HepG2 (cell line): ENCODE data around the gene ABHD17A. TPM values are rescaled to one million over a fixed set of nuclear protein-coding genes. Genes with fewer than 3 reads are reported as not detected.

ENCODE experiments used
- AGO2 ChIP-seq: fragments of 200-400 bp; formaldehyde crosslinking; optimal IDR thresholded peaks from 2 replicates; pipeline ENCODE3; 2017; ENCODE audit warnings: mild to moderate bottlenecking, low read depth, low read length, moderate library complexity
- ATRX ChIP-seq: sonication (generic); formaldehyde crosslinking; IDR thresholded peaks from 2 replicates; pipeline ENCODE4 v1.4.0; 2020; ENCODE audit warnings: missing genetic modification reagents, borderline replicate concordance
- CENPBD1 ChIP-seq: sonication (generic); formaldehyde crosslinking; IDR thresholded peaks from 2 replicates; pipeline ENCODE4 v1.8.0; 2022; ENCODE audit warnings: missing genetic modification reagents, low read depth, mild to moderate bottlenecking, borderline replicate concordance
- HES4 ChIP-seq: sonication (generic); formaldehyde crosslinking; IDR thresholded peaks from 2 replicates; pipeline ENCODE4 v1.9.0; 2021; ENCODE audit warnings: mild to moderate bottlenecking, missing genetic modification reagents, borderline replicate concordance
- MTF1 ChIP-seq: sonication (generic); formaldehyde crosslinking; IDR thresholded peaks from 2 replicates; pipeline ENCODE4 v1.5.0; 2020; ENCODE audit warnings: missing genetic modification reagents
- NFAT5 ChIP-seq: sonication (generic); formaldehyde crosslinking; IDR thresholded peaks from 2 replicates; pipeline ENCODE4 v1.4.0; 2020; ENCODE audit warnings: missing genetic modification reagents
- NFIC ChIP-seq: IDR thresholded peaks from 2 replicates; pipeline ENCODE4 v1.6.1; 2012; ENCODE audit warnings: mild to moderate bottlenecking, low read length, inconsistent platforms
- PITX1 ChIP-seq: sonication (generic); formaldehyde crosslinking; IDR thresholded peaks from 2 replicates; pipeline ENCODE4 v1.5.1; 2020; ENCODE audit warnings: mild to moderate bottlenecking, missing genetic modification reagents
- THAP11 ChIP-seq: IDR thresholded peaks from 2 replicates; pipeline ENCODE4 v1.6.1; 2016; ENCODE audit warnings: missing biosample characterization, missing genetic modification reagents
- WIZ ChIP-seq: sonication (generic); formaldehyde crosslinking; IDR thresholded peaks from 2 replicates; pipeline ENCODE4 v1.5.1; 2020; ENCODE audit warnings: mild to moderate bottlenecking, missing genetic modification reagents
- ZBTB37 ChIP-seq: sonication (generic); formaldehyde crosslinking; IDR thresholded peaks from 2 replicates; pipeline ENCODE4 v1.4.0; 2020; ENCODE audit warnings: mild to moderate bottlenecking, missing genetic modification reagents
- ZMAT5 ChIP-seq: sonication (generic); formaldehyde crosslinking; IDR thresholded peaks from 2 replicates; pipeline ENCODE4 v1.5.0; 2020; ENCODE audit warnings: mild to moderate bottlenecking, low read depth, missing genetic modification reagents, borderline replicate concordance
- ZNF20 ChIP-seq: sonication (generic); formaldehyde crosslinking; IDR thresholded peaks from 2 replicates; pipeline ENCODE4 v1.4.0; 2020; ENCODE audit warnings: mild to moderate bottlenecking, moderate library complexity, missing genetic modification reagents
- ZNF282 ChIP-seq: fragments of 450-650 bp; IDR thresholded peaks from 2 replicates; pipeline ENCODE4 v1.6.1; 2018; ENCODE audit not compliant: partially characterized antibody
- ZNF362 ChIP-seq: sonication (generic); formaldehyde crosslinking; IDR thresholded peaks from 2 replicates; pipeline ENCODE4 v1.4.0; 2020; ENCODE audit warnings: missing genetic modification reagents, mild to moderate bottlenecking, borderline replicate concordance
- ZNF484 ChIP-seq: sonication (generic); formaldehyde crosslinking; IDR thresholded peaks from 2 replicates; pipeline ENCODE4 v1.5.1; 2020; ENCODE audit warnings: mild to moderate bottlenecking, low read depth, missing genetic modification reagents, borderline replicate concordance
- ZUFSP ChIP-seq: sonication (generic); formaldehyde crosslinking; IDR thresholded peaks from 2 replicates; pipeline ENCODE4 v1.9.0; 2021; ENCODE audit warnings: missing genetic modification reagents, mild to moderate bottlenecking, borderline replicate concordance
- polyA plus RNA-seq, 8 experiments: library from polyadenylated mRNA; depleted of rRNA in 3 of 8; stranded (reverse) in 7 of 8; unstranded in 1 of 8; fragments of >200 nt; fragmentation: Illumina TruSeq in 4 of 8; extraction: Trizol in 4 of 8; gene quantifications; 2 replicates each; pipeline versions ENCODE4 v1.2.1 to v1.2.3, GENCODE V29; 2011 to 2016; ENCODE audit warnings: low read depth in 4 of 8, missing spikeins in 1 of 8, mixed read lengths in 1 of 8; ENCODE audit not compliant: insufficient read depth in 1 of 8
- total RNA-seq, 5 experiments: library from RNA; depleted of rRNA; stranded (reverse); fragments of >200 nt; fragmentation: Illumina TruSeq; extraction: Trizol; gene quantifications; 2 replicates each; pipeline ENCODE4 v1.2.3, GENCODE V29; 2016; ENCODE audit warnings: low read depth in 1 of 5

Gene ABHD17A
- total and polyA plus RNA-seq, 2 of the 13 experiments (the other 11 are each of a cell fraction or from before 2014, with no cell fraction given): 27.7 to 40.8 TPM

GRCh38 chr19:1875646-1876495 is 9.4 kb downstream of the ABHD17A start (continued):
- TF ChIP-seq ZBTB37 (CRISPR knock-in tag) (no peak), ZUFSP (CRISPR knock-in tag) (no peak), MTF1 (CRISPR knock-in tag) (no peak), ZMAT5 (CRISPR knock-in tag) (no peak), CENPBD1 (no peak), ZNF362 (CRISPR knock-in tag) (no peak; the same call in 1 of the 2 replicates), AGO2 (peak; percentile 96), ZNF484 (CRISPR knock-in tag) (no peak), NFIC (no peak), NFAT5 (CRISPR knock-in tag) (no peak), THAP11 (CRISPR knock-in tag) (peak; percentile 92), ATRX (CRISPR knock-in tag) (no peak), PITX1 (CRISPR knock-in tag) (peak; percentile 32; the same call in 1 of the 2 replicates), WIZ (CRISPR knock-in tag) (no peak; the same call in 1 of the 2 replicates), ZNF20 (no peak), ZNF282 (no peak), HES4 (CRISPR knock-in tag) (no peak; the same call in 1 of the 2 replicates)
